CD8-positive, alpha-beta memory T cell (primary cell): ENCODE data around the gene ACTG1. TPM values are rescaled to one million over a fixed set of nuclear protein-coding genes. Genes with fewer than 3 reads are reported as not detected.

Experiments
- CTCF ChIA-PET: fragments of 350-600 bp; sonication (Branson Sonifier 250); formaldehyde crosslinking; loops from one replicate; lab custom pipeline; 2021; ENCODE audit warnings: antibody characterized with exemption; lab: Charles Lee
- POLR2A ChIA-PET: fragments of 350-600 bp; sonication (Branson Sonifier 250); formaldehyde crosslinking; loops from one replicate; lab custom pipeline; 2021; ENCODE audit warnings: antibody characterized with exemption; lab: Charles Lee
- DNase-seq, 5 donors: peaks; one replicate each; pipeline versions ENCODE4 v3.0.0 to v3.0.0-alpha.2; 2020 to 2022; ENCODE audit warnings: mixed read lengths in 1 of 5
- H3K27ac ChIP-seq: one replicate; pipeline ENCODE4 v1.7.0; 2013; ENCODE audit warnings: low read depth, mild to moderate bottlenecking, low read length, moderate library complexity
- H3K27me3 ChIP-seq: 2 replicates; pipeline ENCODE4 v1.7.0; 2013; ENCODE audit warnings: low read length, mild to moderate bottlenecking; ENCODE audit not compliant: insufficient read depth, poor library complexity, severe bottlenecking
- H3K36me3 ChIP-seq: 2 replicates; pipeline ENCODE4 v1.7.0; 2013; ENCODE audit warnings: mild to moderate bottlenecking, low read length, moderate library complexity; ENCODE audit not compliant: insufficient read depth
- H3K4me1 ChIP-seq: 2 replicates; pipeline ENCODE4 v1.7.0; 2013; ENCODE audit warnings: mild to moderate bottlenecking, low read length, moderate library complexity; ENCODE audit not compliant: insufficient read depth
- H3K4me3 ChIP-seq: 2 replicates; pipeline ENCODE4 v1.7.0; 2013; ENCODE audit warnings: mild to moderate bottlenecking, low read length
- H3K9me3 ChIP-seq: 2 replicates; pipeline ENCODE4 v1.7.0; 2013; ENCODE audit warnings: mild to moderate bottlenecking, low read length
- H3K27ac Mint-ChIP-seq, 8 donors: one replicate each; pipeline ENCODE4 v1.8.0; 2020 to 2021; ENCODE audit warnings: mixed read lengths in 8 of 8, mild to moderate bottlenecking in 6 of 8, inconsistent platforms in 3 of 8, moderate library complexity in 3 of 8
- H3K27me3 Mint-ChIP-seq, 2 donors: one replicate each; pipeline ENCODE4 v1.8.0; 2020 to 2021; ENCODE audit warnings: mixed read lengths in 2 of 2, mild to moderate bottlenecking in 1 of 2, moderate library complexity in 1 of 2
- H3K36me3 Mint-ChIP-seq, 3 donors: one replicate each; pipeline ENCODE4 v1.8.0; 2020 to 2021; ENCODE audit warnings: mixed read lengths in 3 of 3, inconsistent platforms in 1 of 3, mild to moderate bottlenecking in 1 of 3
- H3K4me1 Mint-ChIP-seq, 3 donors: one replicate each; pipeline ENCODE4 v1.8.0; 2020 to 2021; ENCODE audit warnings: mixed read lengths in 3 of 3, inconsistent platforms in 1 of 3, mild to moderate bottlenecking in 1 of 3
- H3K4me3 Mint-ChIP-seq, 7 donors: one replicate each; pipeline ENCODE4 v1.8.0; 2020 to 2021; ENCODE audit warnings: mixed read lengths in 7 of 7, mild to moderate bottlenecking in 6 of 7, moderate library complexity in 4 of 7, inconsistent platforms in 2 of 7
- H3K9me3 Mint-ChIP-seq, 5 donors: one replicate each; pipeline ENCODE4 v1.8.0; 2020 to 2022; ENCODE audit warnings: mixed read lengths in 5 of 5, mild to moderate bottlenecking in 3 of 5, moderate library complexity in 2 of 5, inconsistent platforms in 1 of 5
- polyA plus RNA-seq: library from polyadenylated mRNA; unstranded; fragments of 300-500 nt; fragmentation: Illumina TruSeq; gene quantifications from one replicate; pipeline ENCODE4 v1.2.3, GENCODE V29; 2021
- total RNA-seq, 2 experiments: library from RNA; stranded (reverse); gene quantifications; one replicate each; pipeline ENCODE4 v1.2.3, GENCODE V29; 2021

Gene ACTG1
- total and polyA plus RNA-seq, 3 experiments from 2014 or later = 1,950 to 5,190 (median 5,175) TPM

DNA sequence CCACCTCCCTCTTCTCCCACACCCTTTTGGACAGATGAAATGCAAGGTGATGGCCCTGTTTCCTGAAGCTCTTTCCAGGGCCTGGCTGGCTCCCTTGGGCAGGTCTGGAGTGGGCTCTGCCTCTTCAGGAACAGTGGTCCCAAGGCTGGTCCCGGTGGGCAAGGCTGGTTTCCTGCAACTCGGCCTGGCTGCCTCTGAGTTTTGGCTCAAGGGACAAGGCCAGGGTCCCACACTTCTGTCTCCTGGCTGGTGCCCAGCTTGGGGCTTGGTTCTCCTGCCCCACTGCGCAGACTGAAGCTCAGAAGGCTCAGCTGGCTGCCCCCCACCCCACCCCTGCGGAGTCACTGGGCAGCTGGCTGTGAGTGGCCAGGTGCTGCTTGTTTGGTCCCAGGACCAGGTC is 3.8 kb upstream of the ACTG1 start:
- Histone ChIP-seq H3K27ac (no peak overlapping the region), H3K27me3 (no peaks in the 10 kb centered on the region), H3K4me3 (no peak overlapping the region), H3K36me3 (peaks cover 5% of the 10 kb centered on the region), H3K4me1 (peaks cover 38% of the 10 kb centered on the region), H3K9me3 (no peaks in the 10 kb centered on the region)
- DNase-seq = no peak
- peaks cover 4 to 10% (median 6%) of the 10 kb centered on the region in 3 donors for H3K36me3 Mint-ChIP-seq
- H3K27ac Mint-ChIP-seq = peak overlapping the region in 7 of 8 donors; percentile 53 to 96 (median 64)
- ChIA-PET POLR2A (interaction anchor here (1.2 kb wide), 1 partner anchor 31 kb away, joined by 3 read pairs; no protein-coding TSS in a partner anchor), CTCF (interaction anchor here (1.3 to 1.6 kb wide), 2 partner anchors 85 to 109 kb away, joined by 3 read pairs; no protein-coding TSS in a partner anchor)
- peaks cover 0 to 8% of the 10 kb centered on the region in 2 donors for H3K27me3 Mint-ChIP-seq
- no peaks in the 10 kb centered on the region for H3K9me3 Mint-ChIP-seq
- H3K4me3 Mint-ChIP-seq = peak overlapping the region; percentile 86 to 97 (median 92)
- H3K4me1 Mint-ChIP-seq = peaks cover 26 to 54% (median 32%) of the 10 kb centered on the region in 3 donors

GRCh38 chr17:81515530-81516041 is 3.0 kb upstream of the ACTG1 start:
- Histone ChIP-seq H3K4me1 (peaks cover 40% of the 10 kb centered on the region), H3K36me3 (peaks cover 13% of the 10 kb centered on the region), H3K9me3 (no peaks in the 10 kb centered on the region), H3K27me3 (no peaks in the 10 kb centered on the region), H3K27ac (peak overlapping the region; percentile 31), H3K4me3 (peak overlapping the region; percentile 66)
- ChIA-PET POLR2A (interaction anchor here (1.2 kb wide), 2 partner anchors 30 to 37 kb away, joined by 3 to 4 read pairs; partner anchors contain the start of gene FAAP100), CTCF (interaction anchor here (0.8 to 1.3 kb wide), 2 partner anchors 37 to 86 kb away, joined by 3 read pairs; partner anchors contain the start of gene FAAP100)
- Mint-ChIP-seq H3K27me3 (peaks cover 0 to 12% of the 10 kb centered on the region in 2 donors), H3K36me3 (peaks cover 13 to 19% (median 14%) of the 10 kb centered on the region in 3 donors), H3K9me3 (peaks cover 0 to 1% (median 0%) of the 10 kb centered on the region in 5 donors), H3K4me3 (peak overlapping the region; percentile 86 to 97 (median 92)), H3K4me1 (peaks cover 31 to 60% (median 37%) of the 10 kb centered on the region in 3 donors), H3K27ac (peak overlapping the region; percentile 89 to 96 (median 92))
- peak in 2 of 5 donors; percentile 26 to 57 for DNase-seq

DNA sequence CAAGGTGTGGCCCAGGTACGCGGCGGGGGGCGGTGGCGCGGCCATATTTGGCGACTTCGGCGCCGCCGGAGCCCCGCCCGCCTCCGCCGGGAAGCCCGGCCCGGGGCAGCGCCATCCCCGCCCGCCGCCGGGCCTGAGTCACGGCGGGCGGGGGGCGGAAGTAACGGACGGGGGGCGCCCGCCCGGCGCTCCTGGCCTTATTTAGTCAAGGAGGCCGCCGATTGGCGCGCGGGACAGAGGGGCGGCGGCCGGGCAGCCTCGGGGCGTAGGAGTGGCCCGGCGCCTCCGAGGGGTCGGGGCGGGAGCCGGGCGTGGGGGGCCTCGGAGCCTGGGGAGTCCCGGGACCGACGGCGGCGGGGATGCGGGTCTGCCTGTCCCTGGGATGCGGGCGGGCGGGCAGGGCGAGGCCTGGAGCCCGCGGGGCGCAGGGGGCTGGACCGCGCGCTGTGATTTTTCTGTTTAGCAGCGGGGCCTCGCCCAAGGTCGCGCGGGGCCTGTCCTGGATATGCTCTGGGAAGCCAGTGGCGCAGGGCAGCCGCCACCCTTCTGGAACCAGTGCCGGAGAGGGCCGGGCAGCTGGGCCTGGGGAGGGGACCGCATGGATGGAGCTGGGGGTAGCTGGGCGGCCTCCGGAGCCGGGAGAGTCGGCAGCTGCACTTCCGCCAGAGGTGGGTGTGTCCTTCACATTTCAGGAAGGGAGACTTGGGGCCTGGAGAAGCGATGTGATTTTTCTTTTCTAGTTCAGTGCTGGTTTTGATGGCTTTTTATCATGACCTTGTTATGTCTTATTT is 2.3 kb upstream of the ACTG1 start:
- Histone ChIP-seq H3K27ac (peak overlapping the region; percentile 67), H3K36me3 (peaks cover 20% of the 10 kb centered on the region), H3K9me3 (no peaks in the 10 kb centered on the region), H3K4me1 (peaks cover 39% of the 10 kb centered on the region), H3K4me3 (peak overlapping the region; percentile 66), H3K27me3 (no peaks in the 10 kb centered on the region)
- Mint-ChIP-seq H3K27me3 (peaks cover 0 to 12% of the 10 kb centered on the region in 2 donors), H3K9me3 (peaks cover 0 to 1% (median 0%) of the 10 kb centered on the region in 5 donors), H3K36me3 (peaks cover 18 to 25% (median 21%) of the 10 kb centered on the region in 3 donors), H3K4me1 (peaks cover 34 to 64% (median 42%) of the 10 kb centered on the region in 3 donors), H3K4me3 (peak overlapping the region; percentile 86 to 97 (median 92)), H3K27ac (peak overlapping the region; percentile 89 to 96 (median 92))
- POLR2A ChIA-PET = interaction anchor here (1.2 to 1.3 kb wide), 3 partner anchors 30 to 292 kb away, joined by 3 to 4 read pairs (median 3); partner anchors contain the start of genes CEP131 and FAAP100
- DNase-seq = peak; percentile 60 to 79 (median 62)
- CTCF ChIA-PET = interaction anchor here (0.8 to 1.3 kb wide), 2 partner anchors 37 to 86 kb away, joined by 3 read pairs; partner anchors contain the start of gene FAAP100

GRCh38 chr17:81514489-81514738 is 1.8 kb upstream of the ACTG1 start:
- H3K27ac ChIP-seq = peak overlapping the region; percentile 67
- peaks cover 0 to 15% of the 10 kb centered on the region in 2 donors for H3K27me3 Mint-ChIP-seq
- H3K4me3 Mint-ChIP-seq = peak overlapping the region; percentile 69 to 97 (median 89)
- peaks cover 39 to 69% (median 47%) of the 10 kb centered on the region in 3 donors for H3K4me1 Mint-ChIP-seq
- POLR2A ChIA-PET = interaction anchor here (1.2 to 1.3 kb wide), 2 partner anchors 229 to 292 kb away, joined by 3 read pairs; partner anchors contain the start of gene CEP131
- CTCF ChIA-PET = no interaction called here
- peak overlapping the region; percentile 71 for H3K4me3 ChIP-seq
- H3K36me3 ChIP-seq = peaks cover 25% of the 10 kb centered on the region
- no peak for DNase-seq
- H3K9me3 Mint-ChIP-seq = peaks cover 0 to 1% (median 0%) of the 10 kb centered on the region in 5 donors
- H3K36me3 Mint-ChIP-seq = peaks cover 23 to 30% (median 26%) of the 10 kb centered on the region in 3 donors
- peak overlapping the region in 6 of 8 donors; percentile 36 to 81 (median 54) for H3K27ac Mint-ChIP-seq
- no peaks in the 10 kb centered on the region for H3K27me3 ChIP-seq
- H3K9me3 ChIP-seq = no peaks in the 10 kb centered on the region
- peaks cover 39% of the 10 kb centered on the region for H3K4me1 ChIP-seq

GRCh38 chr17:81513753-81514488 is 1.3 kb upstream of the ACTG1 start:
- peak in 4 of 5 donors; percentile 25 to 60 (median 38) for DNase-seq
- ChIA-PET CTCF (interaction anchor here (0.8 kb wide), 1 partner anchor 222 kb away, joined by 3 read pairs; no protein-coding TSS in a partner anchor), POLR2A (interaction anchor here (1.2 to 2.0 kb wide), 5 partner anchors 29 to 291 kb away, joined by 3 to 9 read pairs (median 6); partner anchors contain the start of genes CEP131, FAAP100, NDUFAF8 and TEPSIN)
- peak overlapping the region; percentile 87 to 97 (median 89) for H3K4me3 Mint-ChIP-seq
- H3K9me3 Mint-ChIP-seq = peaks cover 0 to 1% (median 0%) of the 10 kb centered on the region in 5 donors
- Histone ChIP-seq H3K4me1 (peaks cover 42% of the 10 kb centered on the region), H3K27ac (peak overlapping the region; percentile 67), H3K4me3 (peak overlapping the region; percentile 71), H3K9me3 (no peaks in the 10 kb centered on the region), H3K36me3 (peaks cover 30% of the 10 kb centered on the region), H3K27me3 (no peaks in the 10 kb centered on the region)
- peaks cover 28 to 35% (median 31%) of the 10 kb centered on the region in 3 donors for H3K36me3 Mint-ChIP-seq
- H3K27ac Mint-ChIP-seq = peak overlapping the region; percentile 78 to 96 (median 90)
- peaks cover 44 to 74% (median 52%) of the 10 kb centered on the region in 3 donors for H3K4me1 Mint-ChIP-seq
- H3K27me3 Mint-ChIP-seq = peaks cover 0 to 15% of the 10 kb centered on the region in 2 donors

DNA sequence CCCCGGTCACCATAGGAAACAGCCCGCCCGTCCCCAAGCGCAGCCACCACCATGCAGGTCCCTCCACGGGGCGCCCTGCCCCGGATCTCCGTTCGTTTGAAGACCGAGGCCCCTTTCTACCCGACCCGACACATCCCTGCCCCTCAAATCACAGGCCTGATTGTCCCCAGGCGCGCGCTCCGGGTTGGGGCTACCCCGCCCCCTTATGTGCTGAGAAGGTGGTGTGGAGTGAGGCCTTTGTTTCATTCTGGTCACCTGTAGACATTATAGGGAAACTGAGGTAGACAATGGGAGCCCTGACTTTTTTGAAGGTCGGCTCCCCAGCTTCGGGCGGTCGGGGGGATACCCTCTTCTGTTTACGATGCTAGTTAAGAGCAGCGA is 763 bp upstream of the ACTG1 start:
- H3K9me3 Mint-ChIP-seq = peaks cover 0 to 1% (median 0%) of the 10 kb centered on the region in 5 donors
- peak overlapping the region; percentile 87 to 97 (median 89) for H3K4me3 Mint-ChIP-seq
- Histone ChIP-seq H3K9me3 (no peaks in the 10 kb centered on the region), H3K27ac (peak overlapping the region; percentile 67), H3K4me1 (peaks cover 42% of the 10 kb centered on the region), H3K27me3 (no peaks in the 10 kb centered on the region), H3K36me3 (peaks cover 33% of the 10 kb centered on the region), H3K4me3 (peak overlapping the region; percentile 71)
- POLR2A ChIA-PET = interaction anchor here (1.2 to 2.0 kb wide), 5 partner anchors 29 to 290 kb away, joined by 3 to 9 read pairs (median 6); partner anchors contain the start of genes CEP131, FAAP100, NDUFAF8 and TEPSIN
- peaks cover 0 to 15% of the 10 kb centered on the region in 2 donors for H3K27me3 Mint-ChIP-seq
- peaks cover 49 to 74% (median 56%) of the 10 kb centered on the region in 3 donors for H3K4me1 Mint-ChIP-seq
- DNase-seq = peak; percentile 49 to 75 (median 62)
- CTCF ChIA-PET = interaction anchor here (0.8 kb wide), 1 partner anchor 221 kb away, joined by 3 read pairs; no protein-coding TSS in a partner anchor
- H3K27ac Mint-ChIP-seq = peak overlapping the region; percentile 78 to 96 (median 90)
- peaks cover 30 to 40% (median 32%) of the 10 kb centered on the region in 3 donors for H3K36me3 Mint-ChIP-seq
